Measurements from ENCODE around the gene SCARB1.
A peak's percentile ranks its signal among the peaks of the same experiment; 100 is the strongest.

Gene SCARB1

GRCh38 chr12:124760560-124760959, 103.1 kb downstream of the SCARB1 start:
- DNase-seq (ENCODE audit: low read depth): no peak

- no peak for DNase-seq (ENCODE audit: low read depth)
Observed at GRCh38 chr12:124759841-124760503, 103.7 kb downstream of the SCARB1 start.

GRCh38 chr12:124758266-124759220, 105.1 kb downstream of the SCARB1 start:
- DNase-seq (ENCODE audit: low read depth): no peak

- no peak for DNase-seq (ENCODE audit: low read depth)
Observed at GRCh38 chr12:124757329-124757728, 106.3 kb downstream of the SCARB1 start.

- DNase-seq (ENCODE audit: low read depth): no peak
Observed at GRCh38 chr12:124756760-124757159, 106.9 kb downstream of the SCARB1 start.

- no peak for DNase-seq (ENCODE audit: low read depth)
Observed at GRCh38 chr12:124756166-124756565, 107.5 kb downstream of the SCARB1 start.

- DNase-seq (ENCODE audit: low read depth): no peak
Observed at GRCh38 chr12:124755801-124756148, 107.9 kb downstream of the SCARB1 start.

GRCh38 chr12:124754949-124755800, 108.5 kb downstream of the SCARB1 start:
- peak; percentile 95 for DNase-seq (ENCODE audit: low read depth)

- no peak for DNase-seq (ENCODE audit: low read depth)
Observed at GRCh38 chr12:124754491-124754890, 109.2 kb downstream of the SCARB1 start.

GRCh38 chr12:124753993-124754392, 109.7 kb downstream of the SCARB1 start:
- DNase-seq (ENCODE audit: low read depth): no peak

GRCh38 chr12:124753228-124753591, 110.5 kb downstream of the SCARB1 start:
- DNase-seq (ENCODE audit: low read depth): no peak

GRCh38 chr12:124752437-124753227, 111.0 kb downstream of the SCARB1 start:
- DNase-seq (ENCODE audit: low read depth): peak; percentile 84

GRCh38 chr12:124751654-124752355, 111.9 kb downstream of the SCARB1 start:
- no peak for DNase-seq (ENCODE audit: low read depth)

GRCh38 chr12:124750787-124751471, 112.7 kb downstream of the SCARB1 start:
- DNase-seq (ENCODE audit: low read depth): no peak

- no peak for DNase-seq (ENCODE audit: low read depth)
Observed at GRCh38 chr12:124750149-124750656, 113.5 kb downstream of the SCARB1 start.

- DNase-seq (ENCODE audit: low read depth): no peak
Observed at GRCh38 chr12:124749725-124750124, 113.9 kb downstream of the SCARB1 start.

- DNase-seq (ENCODE audit: low read depth): peak; percentile 75
Observed at GRCh38 chr12:124747426-124748161, 116.1 kb downstream of the SCARB1 start.

GRCh38 chr12:124746649-124747425, 116.8 kb downstream of the SCARB1 start:
- no peak for DNase-seq (ENCODE audit: low read depth)
